Aorta (tissue), 5 donors: ENCODE data around the gene FOLR3. TPM values are rescaled to one million over a fixed set of nuclear protein-coding genes. Genes with fewer than 3 reads are reported as not detected.
"Not testable (repeated sequence)": the region's sequence is repeated elsewhere in the genome, so short reads cannot be mapped to it uniquely, and the experiment has no call there.

Experiments
- ATAC-seq: fragments of 200-7000 bp; cut with Tn5 transposase; one replicate; pipeline ENCODE4 v1.9.1; 2022; ENCODE audit warnings: moderate library complexity; ENCODE audit not compliant: low FRiP score
- DNase-seq, 2 donors: peaks; one replicate each; pipeline ENCODE4 v3.0.0-alpha.2; 2020
- H3K27ac ChIP-seq, 2 donors: one replicate each; pipeline ENCODE4 v1.5.1; 2013; ENCODE audit warnings: low read length in 2 of 2, mild to moderate bottlenecking in 2 of 2, moderate library complexity in 2 of 2, control low read depth in 1 of 2, inconsistent platforms in 1 of 2, low read depth in 1 of 2
- H3K27me3 ChIP-seq, 2 donors: one replicate each; pipeline ENCODE4 v1.6.1; 2013; ENCODE audit warnings: control low read depth in 1 of 2, low read length in 1 of 2, mild to moderate bottlenecking in 1 of 2, moderate library complexity in 1 of 2; ENCODE audit not compliant: insufficient read depth in 2 of 2, control insufficient read depth in 1 of 2
- H3K36me3 ChIP-seq, 2 donors: one replicate each; pipeline ENCODE4 v1.6.1; 2013; ENCODE audit warnings: control low read depth in 1 of 2, low read length in 1 of 2, mild to moderate bottlenecking in 1 of 2; ENCODE audit not compliant: insufficient read depth in 2 of 2, control insufficient read depth in 1 of 2
- H3K4me1 ChIP-seq, 2 donors: one replicate each; pipeline ENCODE4 v1.6.1; 2013; ENCODE audit warnings: low read length in 2 of 2, control low read depth in 1 of 2, mild to moderate bottlenecking in 1 of 2, moderate library complexity in 1 of 2; ENCODE audit not compliant: insufficient read depth in 2 of 2, control insufficient read depth in 1 of 2
- H3K4me3 ChIP-seq, 2 donors: one replicate each; pipeline ENCODE4 v1.5.1; 2013; ENCODE audit warnings: low read length in 2 of 2, control low read depth in 1 of 2, mild to moderate bottlenecking in 1 of 2
- H3K9me3 ChIP-seq: one replicate; pipeline ENCODE4 v1.6.1; 2013; ENCODE audit warnings: mild to moderate bottlenecking, low read length; ENCODE audit not compliant: control insufficient read depth
- WGBS, 2 donors: extraction: QIAGEN DNeasy Blood & Tissue Kit; methylation state at CpG; one replicate each; pipeline ENCODE4 v1.1.7; 2013; 5-methylcytosine and 5-hydroxymethylcytosine counted together
- intact Hi-C, 2 donors: fragments of 100-400 bp; cut with DNase I; formaldehyde crosslinking; loops; one replicate each; pipeline versions ENCODE4 v1.14.2 to v1.15.0; 2022
- polyA plus RNA-seq, 2 donors: library from polyadenylated mRNA; stranded (reverse); fragments of 200-250 nt; gene quantifications; one replicate each; pipeline ENCODE4 v1.2.3, GENCODE V29; 2013
- total RNA-seq, 2 donors: library from RNA; stranded (reverse); fragmentation: NEBNext Ultra II Directional; extraction: Animal tissue kit (Norgen Biotek cat#: 25700); gene quantifications; one replicate each; pipeline ENCODE4 v1.2.1, GENCODE V29; 2021
- donor health status: healthy with polysubstance abuse.
- donor health status: Bipolar disorder and iron deficiency.
- donor health status: DM: no; HTN: no; CAD: no.
- donor health status: DM: no; HTN: no; CAD: no.
- donor health status: DM: yes; HTN: yes; CAD: no.

The FOLR3 gene
- total and polyA plus RNA-seq, 4 donors = 4.7 TPM; not detected in 3

- H3K9me3 ChIP-seq, ATAC-seq, intact Hi-C loops, H3K4me1 ChIP-seq, H3K36me3 ChIP-seq, DNase-seq, H3K4me3 ChIP-seq, H3K27ac ChIP-seq, H3K27me3 ChIP-seq: not testable (repeated sequence)
- 72 to 98% methylated on average over 2 of the region's 3 CpGs for WGBS, 2 donors
These were observed 28.7 kb downstream of the FOLR3 start for GRCh38 chr11:72164187-72164586.

GRCh38 chr11:72169046-72169555 is 33.6 kb downstream of the FOLR3 start:
- intact Hi-C loops, H3K36me3 ChIP-seq, ATAC-seq, H3K9me3 ChIP-seq, H3K4me3 ChIP-seq, DNase-seq, H3K27ac ChIP-seq, H3K4me1 ChIP-seq, H3K27me3 ChIP-seq: not testable (repeated sequence)
- WGBS, 2 donors = 91 to 95% methylated on average over 5 of the region's 5 CpGs

- 81 to 82% methylated on average over 3 of the region's 3 CpGs for WGBS, 2 donors
- DNase-seq, H3K4me1 ChIP-seq, H3K4me3 ChIP-seq, H3K36me3 ChIP-seq, H3K27me3 ChIP-seq, ATAC-seq, H3K27ac ChIP-seq, intact Hi-C loops, H3K9me3 ChIP-seq: not testable (repeated sequence)
These were observed 34.2 kb downstream of the FOLR3 start for GRCh38 chr11:72169754-72170153.

GRCh38 chr11:72172043-72172442 is 36.5 kb downstream of the FOLR3 start:
- intact Hi-C loops, DNase-seq, ATAC-seq, H3K36me3 ChIP-seq, H3K9me3 ChIP-seq, H3K4me3 ChIP-seq, H3K4me1 ChIP-seq, H3K27ac ChIP-seq, H3K27me3 ChIP-seq: not testable (repeated sequence)
- 73 to 78% methylated on average over 4 of the region's 4 CpGs for WGBS, 2 donors

- ATAC-seq = no peak
- H3K9me3 ChIP-seq = no peaks in the 10 kb centered on the region
- 73 to 85% methylated on average over 3 of the region's 3 CpGs for WGBS, 2 donors
These were observed 37.8 kb downstream of the FOLR3 start for GRCh38 chr11:72173291-72173690.

GRCh38 chr11:72174302-72175070 is 39.0 kb downstream of the FOLR3 start:
- 84 to 91% methylated on average over 8 of the region's 8 CpGs for WGBS, 2 donors
- Histone ChIP-seq H3K27ac (no peak overlapping the region), H3K4me3 (no peak overlapping the region), H3K27me3 (no peaks in the 10 kb centered on the region), H3K9me3 (no peaks in the 10 kb centered on the region), H3K4me1 (no peaks in the 10 kb centered on the region), H3K36me3 (no peaks in the 10 kb centered on the region)
- DNase-seq = no peak
- intact Hi-C loops = no loop called here
- no peak for ATAC-seq

More at GRCh38 chr11:72173291-72173690, 37.8 kb downstream of the FOLR3 start:
- H3K27ac ChIP-seq = no peak overlapping the region
- H3K4me1 ChIP-seq = no peaks in the 10 kb centered on the region
- H3K4me3 ChIP-seq = no peak overlapping the region
- DNase-seq = no peak
- no peaks in the 10 kb centered on the region for H3K27me3 ChIP-seq
- no peaks in the 10 kb centered on the region for H3K36me3 ChIP-seq
- intact Hi-C loops = no loop called here

GRCh38 chr11:72177656-72178055 is 42.1 kb downstream of the FOLR3 start:
- Histone ChIP-seq H3K4me1 (no peaks in the 10 kb centered on the region), H3K4me3 (no peak overlapping the region), H3K36me3 (no peaks in the 10 kb centered on the region), H3K27me3 (no peaks in the 10 kb centered on the region), H3K27ac (no peak overlapping the region), H3K9me3 (no peaks in the 10 kb centered on the region)
- WGBS, 2 donors = 86 to 87% methylated on average over 6 of the region's 6 CpGs
- intact Hi-C loops = no loop called here
- DNase-seq = no peak
- ATAC-seq = no peak

- H3K27ac ChIP-seq = no peak overlapping the region
- intact Hi-C loops = no loop called here
- DNase-seq (no peak), ATAC-seq (no peak)
- H3K9me3 ChIP-seq = no peaks in the 10 kb centered on the region
- H3K27me3 ChIP-seq = no peaks in the 10 kb centered on the region
- no peaks in the 10 kb centered on the region for H3K4me1 ChIP-seq
- WGBS, 2 donors = 62 to 75% methylated on average over 7 of the region's 7 CpGs
- H3K4me3 ChIP-seq = no peak overlapping the region
- no peaks in the 10 kb centered on the region for H3K36me3 ChIP-seq
These were observed 43.7 kb downstream of the FOLR3 start for GRCh38 chr11:72179049-72179803.
